Endodermal cell (in vitro differentiated cells): ENCODE measurements around the gene FYB2. TPM values are rescaled to one million over a fixed set of nuclear protein-coding genes. Genes with fewer than 3 reads are reported as not detected.

ENCODE experiments used
- DNase-seq: peaks from one replicate; pipeline ENCODE4 v3.0.0-alpha.2; 2017
- H3K27ac ChIP-seq: 2 replicates; pipeline ENCODE4 v1.5.1; 2013; ENCODE audit warnings: mild to moderate bottlenecking, low read depth, low read length, moderate library complexity
- H3K27me3 ChIP-seq: 2 replicates; pipeline ENCODE4 v1.6.1; 2013; ENCODE audit warnings: mild to moderate bottlenecking, low read length, moderate library complexity; ENCODE audit not compliant: insufficient read depth, control insufficient read depth, poor library complexity, severe bottlenecking
- H3K36me3 ChIP-seq: 2 replicates; pipeline ENCODE4 v1.7.0; 2013; ENCODE audit warnings: mild to moderate bottlenecking, low read length, moderate library complexity; ENCODE audit not compliant: control insufficient read depth, insufficient read depth
- H3K4me1 ChIP-seq: one replicate; pipeline ENCODE4 v1.7.0; 2013; ENCODE audit warnings: low read length; ENCODE audit not compliant: control insufficient read depth, insufficient read depth
- H3K4me3 ChIP-seq: 2 replicates; pipeline ENCODE4 v1.5.1; 2013; ENCODE audit warnings: mild to moderate bottlenecking, low read length, moderate library complexity
- H3K9ac ChIP-seq: 2 replicates; pipeline ENCODE4 v1.6.1; 2013; ENCODE audit warnings: mild to moderate bottlenecking, low read length, moderate library complexity; ENCODE audit not compliant: poor library complexity, severe bottlenecking; ENCODE audit errors: extremely low read depth
- H3K9me3 ChIP-seq: 2 replicates; pipeline ENCODE4 v1.6.1; 2013; ENCODE audit warnings: mild to moderate bottlenecking, low read length, moderate library complexity; ENCODE audit not compliant: control insufficient read depth
- H3K27ac Mint-ChIP-seq: 2 replicates; pipeline ENCODE4 v1.8.0; 2020; ENCODE audit warnings: mixed read lengths
- H3K27me3 Mint-ChIP-seq: 2 replicates; pipeline ENCODE4 v1.8.0; 2021; ENCODE audit warnings: mild to moderate bottlenecking, mixed read lengths; ENCODE audit not compliant: insufficient read depth
- H3K36me3 Mint-ChIP-seq: 2 replicates; pipeline ENCODE4 v1.8.0; 2020; ENCODE audit warnings: low read depth, mixed read lengths
- H3K4me1 Mint-ChIP-seq: 2 replicates; pipeline ENCODE4 v1.8.0; 2020; ENCODE audit warnings: mixed read lengths
- H3K4me3 Mint-ChIP-seq: 2 replicates; pipeline ENCODE4 v1.8.0; 2020; ENCODE audit warnings: mild to moderate bottlenecking, moderate library complexity, mixed read lengths
- H3K9me3 Mint-ChIP-seq: 2 replicates; pipeline ENCODE4 v1.8.0; 2020; ENCODE audit warnings: mild to moderate bottlenecking, mixed read lengths
- WGBS, 2 experiments: methylation state at CpG; one replicate each; pipeline versions ENCODE4 v1.1.5 to v1.1.7; 2013; ENCODE audit warnings: missing lambda C conversion rate in 2 of 2, mixed read lengths in 1 of 2; ENCODE audit not compliant: insufficient coverage in 1 of 2, insufficient read length in 1 of 2; 5-methylcytosine and 5-hydroxymethylcytosine counted together
- total RNA-seq, 2 donors: library from RNA; stranded (reverse); fragmentation: NEBNext Ultra II Directional in 1 of 2; extraction: Animal tissue kit (Norgen Biotek cat#: 25700) in 1 of 2; gene quantifications; 2 replicates in 1 of 2; 3 replicates in 1 of 2; pipeline ENCODE4 v1.2.1, GENCODE V29; 2021
- TF ChIP-seq, protein P1 (sequence below): fragments of 200-600 bp; sonication (generic); conservative IDR thresholded peaks from 2 replicates; pipeline ENCODE4 v1.5.0; 2021; ENCODE audit warnings: antibody characterized with exemption, mild to moderate bottlenecking

FYB2 gene
- total RNA-seq, 2 donors from 2014 or later, result 8.2 to 12.0 TPM

- H3K9ac ChIP-seq, result no peak overlapping the region
- H3K9me3 ChIP-seq, result no peaks in the 10 kb centered on the region
- Mint-ChIP-seq H3K9me3 (no peaks in the 10 kb centered on the region), H3K27ac (no peak overlapping the region), H3K4me1 (no peaks in the 10 kb centered on the region), H3K36me3 (no peaks in the 10 kb centered on the region), H3K4me3 (no peak overlapping the region), H3K27me3 (peaks cover 25% of the 10 kb centered on the region)
- H3K4me3 ChIP-seq, result no peak overlapping the region
- TF ChIP-seq, protein P1, sequence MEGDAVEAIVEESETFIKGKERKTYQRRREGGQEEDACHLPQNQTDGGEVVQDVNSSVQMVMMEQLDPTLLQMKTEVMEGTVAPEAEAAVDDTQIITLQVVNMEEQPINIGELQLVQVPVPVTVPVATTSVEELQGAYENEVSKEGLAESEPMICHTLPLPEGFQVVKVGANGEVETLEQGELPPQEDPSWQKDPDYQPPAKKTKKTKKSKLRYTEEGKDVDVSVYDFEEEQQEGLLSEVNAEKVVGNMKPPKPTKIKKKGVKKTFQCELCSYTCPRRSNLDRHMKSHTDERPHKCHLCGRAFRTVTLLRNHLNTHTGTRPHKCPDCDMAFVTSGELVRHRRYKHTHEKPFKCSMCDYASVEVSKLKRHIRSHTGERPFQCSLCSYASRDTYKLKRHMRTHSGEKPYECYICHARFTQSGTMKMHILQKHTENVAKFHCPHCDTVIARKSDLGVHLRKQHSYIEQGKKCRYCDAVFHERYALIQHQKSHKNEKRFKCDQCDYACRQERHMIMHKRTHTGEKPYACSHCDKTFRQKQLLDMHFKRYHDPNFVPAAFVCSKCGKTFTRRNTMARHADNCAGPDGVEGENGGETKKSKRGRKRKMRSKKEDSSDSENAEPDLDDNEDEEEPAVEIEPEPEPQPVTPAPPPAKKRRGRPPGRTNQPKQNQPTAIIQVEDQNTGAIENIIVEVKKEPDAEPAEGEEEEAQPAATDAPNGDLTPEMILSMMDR, result no peak
- DNase-seq, result no peak
- H3K27me3 ChIP-seq, result no peaks in the 10 kb centered on the region
- peaks cover under 1% of the 10 kb centered on the region for H3K4me1 ChIP-seq
- no peaks in the 10 kb centered on the region for H3K36me3 ChIP-seq
- no peak overlapping the region for H3K27ac ChIP-seq
- WGBS, 2 experiments, result 92 to 95% methylated on average over 2 of the region's 2 CpGs
These were observed 31.2 kb upstream of the FYB2 start for GRCh38 chr1:56850411-56850810.

DNA sequence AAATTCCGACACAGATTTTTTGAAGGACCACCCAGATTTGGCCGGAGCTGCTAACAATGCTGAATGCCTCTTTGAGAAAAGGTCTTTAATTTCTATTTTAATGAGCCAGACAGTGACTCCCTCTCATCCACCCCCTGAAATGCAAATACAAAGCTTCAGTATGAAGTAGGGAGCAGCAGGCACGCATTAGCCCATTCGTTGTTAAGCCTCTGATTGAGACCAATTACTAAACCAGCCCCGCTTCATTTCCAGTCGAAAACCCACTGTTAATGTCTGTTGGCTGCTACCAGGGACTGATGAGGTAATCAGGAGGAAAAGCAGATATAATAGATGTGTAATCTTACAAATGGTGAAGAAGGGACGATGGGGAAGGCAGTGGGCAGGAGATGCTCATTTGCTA, 30.5 kb upstream of the FYB2 start:
- no peak for DNase-seq
- peaks cover 6% of the 10 kb centered on the region for H3K4me1 ChIP-seq
- Mint-ChIP-seq H3K27me3 (peaks cover 25% of the 10 kb centered on the region), H3K4me1 (peaks cover 5% of the 10 kb centered on the region), H3K9me3 (no peaks in the 10 kb centered on the region), H3K36me3 (no peaks in the 10 kb centered on the region), H3K4me3 (no peak overlapping the region), H3K27ac (no peak overlapping the region)
- H3K36me3 ChIP-seq, result no peaks in the 10 kb centered on the region
- H3K27ac ChIP-seq, result peak overlapping the region; percentile 47
- H3K4me3 ChIP-seq, result no peak overlapping the region
- H3K9me3 ChIP-seq, result no peaks in the 10 kb centered on the region
- no peaks in the 10 kb centered on the region for H3K27me3 ChIP-seq
- TF ChIP-seq, protein P1, result no peak
- no peak overlapping the region for H3K9ac ChIP-seq
- 66 to 85% methylated on average over 5 to 7 of the region's 7 CpGs for WGBS, 2 experiments

DNA sequence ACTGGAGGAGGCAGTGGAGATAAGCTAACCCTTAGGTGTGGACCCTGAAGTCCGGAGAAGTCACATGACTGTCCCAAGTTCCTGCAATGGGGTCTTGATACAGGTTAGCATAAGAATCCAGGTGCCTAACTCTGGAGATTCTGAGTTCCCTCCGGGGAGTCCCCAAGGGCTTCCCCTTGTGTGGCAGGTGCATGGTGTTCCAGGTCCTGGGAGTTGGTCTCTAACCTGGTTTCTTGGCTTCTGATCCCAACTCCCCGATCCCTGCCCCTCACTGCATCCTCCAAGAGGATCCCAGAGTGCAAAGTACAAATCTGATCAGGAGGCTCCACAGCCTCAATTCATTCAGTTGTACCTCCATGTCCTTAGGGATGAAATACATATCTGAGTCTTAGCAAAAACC, 26.1 kb upstream of the FYB2 start:
- no peaks in the 10 kb centered on the region for H3K9me3 Mint-ChIP-seq
- H3K9ac ChIP-seq, result no peak overlapping the region
- no peak overlapping the region for H3K4me3 Mint-ChIP-seq
- H3K4me1 Mint-ChIP-seq, result peaks cover 10% of the 10 kb centered on the region
- H3K36me3 Mint-ChIP-seq, result no peaks in the 10 kb centered on the region
- no peak for DNase-seq
- no peak overlapping the region for H3K27ac ChIP-seq
- no peaks in the 10 kb centered on the region for H3K36me3 ChIP-seq
- WGBS, 2 experiments, result 83 to 93% methylated on average over 2 to 3 of the region's 3 CpGs
- TF ChIP-seq, protein P1, result no peak
- no peak overlapping the region for H3K27ac Mint-ChIP-seq
- H3K27me3 Mint-ChIP-seq, result peaks cover 30% of the 10 kb centered on the region
- H3K4me3 ChIP-seq, result no peak overlapping the region
- no peaks in the 10 kb centered on the region for H3K9me3 ChIP-seq
- peaks cover 7% of the 10 kb centered on the region for H3K4me1 ChIP-seq
- H3K27me3 ChIP-seq, result peaks cover 3% of the 10 kb centered on the region
